HEK293 (cell line): ENCODE data around the gene ZMYM2.

Experiments used
- CTCF ChIP-seq: fragments of 450-650 bp; formaldehyde crosslinking; IDR thresholded peaks from 2 replicates; pipeline ENCODE4 v1.5.1; 2016; ENCODE audit warnings: missing biosample characterization, missing genetic modification characterization
- EGR2 ChIP-seq: fragments of 450-650 bp; formaldehyde crosslinking; IDR thresholded peaks from 2 replicates; pipeline ENCODE4 v1.5.1; 2016; ENCODE audit warnings: low read depth, missing biosample characterization, missing genetic modification characterization
- TCF7L2 ChIP-seq: IDR thresholded peaks from 2 replicates; pipeline ENCODE4 v1.6.1; 2011; ENCODE audit warnings: low read depth, mild to moderate bottlenecking, inconsistent platforms, low read length, moderate library complexity, borderline replicate concordance
- ZNF138 ChIP-seq: fragments of 450-650 bp; formaldehyde crosslinking; IDR thresholded peaks from 2 replicates; pipeline ENCODE4 v1.5.1; 2016; ENCODE audit warnings: missing biosample characterization, missing genetic modification characterization, borderline replicate concordance
- ZNF549 ChIP-seq: fragments of 450-650 bp; IDR thresholded peaks from 2 replicates; pipeline ENCODE4 v1.5.1; 2018; ENCODE audit warnings: missing biosample characterization, missing genetic modification characterization, mild to moderate bottlenecking, inconsistent platforms, moderate library complexity

DNA sequence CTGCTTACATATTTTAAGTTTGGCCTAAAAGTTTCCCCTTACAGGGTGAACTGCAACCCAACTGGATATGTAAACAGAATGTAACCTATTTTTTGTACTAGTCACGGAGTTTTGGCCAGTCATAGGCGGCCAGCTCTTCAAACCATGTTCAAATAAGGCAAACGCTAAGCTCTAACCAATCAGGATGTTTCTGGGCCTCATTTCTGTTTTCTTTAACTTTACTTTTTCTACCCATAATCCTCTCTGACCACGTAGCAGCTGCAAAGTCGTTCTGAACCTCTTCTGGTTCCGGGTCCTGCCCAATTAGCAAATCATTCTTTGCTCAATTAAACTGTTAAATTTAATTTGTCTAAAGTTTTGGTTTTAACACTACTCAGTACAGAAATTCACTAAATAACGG, 8.2 kb upstream of the ZMYM2 start:
- TF ChIP-seq TCF7L2, result no peak
- TF ChIP-seq EGR2 (tag by site-specific recombination), result no peak
- no peak for TF ChIP-seq CTCF (tag by site-specific recombination)
- no peak for TF ChIP-seq ZNF549
- TF ChIP-seq ZNF138 (tag by site-specific recombination), result no peak
